Adrenal gland (tissue), 19 donors: ENCODE data around the gene KDM6B. TPM values are rescaled to one million over a fixed set of nuclear protein-coding genes. Genes with fewer than 3 reads are reported as not detected.
A peak's percentile ranks its signal among the peaks of the same experiment; 100 is the strongest.

Experiments used
- DNase-seq, 7 donors: peaks; one replicate each; pipeline ENCODE4 v3.0.0-alpha.2; 2019 to 2020
- H3K27ac ChIP-seq, 5 donors: fragments of 200-600 bp; sonication (generic) in 4 of 5; 1 replicate in 3 of 5; 2 replicates in 2 of 5; pipeline versions ENCODE4 v1.5.1 to v1.8.0; 2016 to 2020; ENCODE audit warnings: mild to moderate bottlenecking in 1 of 5
- H3K27me3 ChIP-seq: fragments of 200-600 bp; 2 replicates; pipeline ENCODE4 v1.8.0; 2021
- H3K36me3 ChIP-seq, 2 donors: fragments of 200-600 bp; replicated peaks in 1 of 2; 1 replicate in 1 of 2; 2 replicates in 1 of 2; pipeline versions ENCODE4 v1.5.1 to v1.8.0; 2018 to 2022
- H3K4me1 ChIP-seq, 2 donors: fragments of 200-600 bp; replicated peaks in 1 of 2; 1 replicate in 1 of 2; 2 replicates in 1 of 2; pipeline versions ENCODE4 v1.5.1 to v1.8.0; 2018 to 2021
- H3K4me3 ChIP-seq, 4 donors: fragments of 200-600 bp; sonication (generic) in 3 of 4; one replicate each; pipeline ENCODE4 v1.5.1; 2016 to 2018
- H3K9me3 ChIP-seq, 3 donors: fragments of 200-600 bp; sonication (generic) in 1 of 3; replicated peaks in 1 of 3; 1 replicate in 2 of 3; 2 replicates in 1 of 3; pipeline versions ENCODE4 v1.5.1 to v1.8.0; 2016 to 2021
- CTCF ChIP-seq, 6 experiments: fragments of 450-650 bp in 4 of 6; fragments of 200-600 bp in 2 of 6; sonication (generic) in 1 of 6; IDR thresholded peaks; 1 replicate in 5 of 6; 2 replicates in 1 of 6; pipeline versions ENCODE4 v1.5.1 to v1.8.0; 2016 to 2021; ENCODE audit warnings: antibody characterized with exemption in 6 of 6, mild to moderate bottlenecking in 2 of 6, moderate library complexity in 1 of 6
- POLR2A ChIP-seq, 2 donors: fragments of 450-650 bp; IDR thresholded peaks; one replicate each; pipeline ENCODE4 v1.6.1; 2017; ENCODE audit warnings: antibody characterized with exemption in 2 of 2, mild to moderate bottlenecking in 2 of 2, moderate library complexity in 1 of 2
- WGBS, 4 donors: extraction: QIAGEN DNeasy Blood & Tissue Kit in 2 of 4; methylation state at CpG; one replicate each; pipeline versions ENCODE4 v1.1.5 to v1.1.7; 2013 to 2017; 5-methylcytosine and 5-hydroxymethylcytosine counted together
- intact Hi-C, 2 donors: fragments of 100-400 bp; cut with DNase I; formaldehyde crosslinking; loops; one replicate each; pipeline versions ENCODE4 v1.14.1 to v1.15.0; 2022 to 2023
- long read RNA-seq, 10 donors: library from polyadenylated mRNA in 3 of 10; unstranded in 2 of 10; stranded (forward) in 1 of 10; transcript quantifications; one replicate each; pipeline ENCODE4 v2.0.0 and lab custom pipeline, GENCODE V29; 2021 to 2026
- polyA plus RNA-seq, 3 donors: library from polyadenylated mRNA; stranded (reverse); fragments of 200-250 nt in 2 of 3; fragments of 350-450 nt in 1 of 3; fragmentation: Illumina TruSeq in 1 of 3; extraction: RNeasy Lipid Tissue Mini Kit (QIAGEN cat#74804) in 1 of 3; gene quantifications; one replicate each; pipeline ENCODE4 v1.2.3, GENCODE V29; 2013 to 2014
- total RNA-seq, 9 donors: library from RNA; depleted of rRNA in 4 of 9; stranded (reverse); fragments of >200 nt in 4 of 9; fragments of 120-200 nt in 1 of 9; fragmentation: NEBNext Ultra II Directional in 1 of 9; extraction: Animal tissue kit (Norgen Biotek cat#: 25700) in 1 of 9; gene quantifications; one replicate each; pipeline versions ENCODE4 v1.1.0 to v1.2.4, GENCODE V29; 2013 to 2023
- donor health status: healthy with polysubstance abuse.
- donor health status: Bipolar disorder and iron deficiency.
- donor health status: DM: yes; HTN: yes; CAD: no.
- donor health status: DM: no; HTN: no; CAD: no.
- donor health status: DM: no; HTN: no; CAD: no.
- donor health status: DM: yes; HTN: yes; CAD: no.

KDM6B gene, protein sequence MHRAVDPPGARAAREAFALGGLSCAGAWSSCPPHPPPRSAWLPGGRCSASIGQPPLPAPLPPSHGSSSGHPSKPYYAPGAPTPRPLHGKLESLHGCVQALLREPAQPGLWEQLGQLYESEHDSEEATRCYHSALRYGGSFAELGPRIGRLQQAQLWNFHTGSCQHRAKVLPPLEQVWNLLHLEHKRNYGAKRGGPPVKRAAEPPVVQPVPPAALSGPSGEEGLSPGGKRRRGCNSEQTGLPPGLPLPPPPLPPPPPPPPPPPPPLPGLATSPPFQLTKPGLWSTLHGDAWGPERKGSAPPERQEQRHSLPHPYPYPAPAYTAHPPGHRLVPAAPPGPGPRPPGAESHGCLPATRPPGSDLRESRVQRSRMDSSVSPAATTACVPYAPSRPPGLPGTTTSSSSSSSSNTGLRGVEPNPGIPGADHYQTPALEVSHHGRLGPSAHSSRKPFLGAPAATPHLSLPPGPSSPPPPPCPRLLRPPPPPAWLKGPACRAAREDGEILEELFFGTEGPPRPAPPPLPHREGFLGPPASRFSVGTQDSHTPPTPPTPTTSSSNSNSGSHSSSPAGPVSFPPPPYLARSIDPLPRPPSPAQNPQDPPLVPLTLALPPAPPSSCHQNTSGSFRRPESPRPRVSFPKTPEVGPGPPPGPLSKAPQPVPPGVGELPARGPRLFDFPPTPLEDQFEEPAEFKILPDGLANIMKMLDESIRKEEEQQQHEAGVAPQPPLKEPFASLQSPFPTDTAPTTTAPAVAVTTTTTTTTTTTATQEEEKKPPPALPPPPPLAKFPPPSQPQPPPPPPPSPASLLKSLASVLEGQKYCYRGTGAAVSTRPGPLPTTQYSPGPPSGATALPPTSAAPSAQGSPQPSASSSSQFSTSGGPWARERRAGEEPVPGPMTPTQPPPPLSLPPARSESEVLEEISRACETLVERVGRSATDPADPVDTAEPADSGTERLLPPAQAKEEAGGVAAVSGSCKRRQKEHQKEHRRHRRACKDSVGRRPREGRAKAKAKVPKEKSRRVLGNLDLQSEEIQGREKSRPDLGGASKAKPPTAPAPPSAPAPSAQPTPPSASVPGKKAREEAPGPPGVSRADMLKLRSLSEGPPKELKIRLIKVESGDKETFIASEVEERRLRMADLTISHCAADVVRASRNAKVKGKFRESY (N-terminal part only)
- total RNA-seq = 10 to 100 TPM in 5 of 9 donors, 1 to 10 TPM in 4; 3.1 to 31.2 (median 11.8) TPM
- polyA plus RNA-seq = 10 to 100 TPM in 2 of 3 donors, 1 to 10 TPM in 1; 2.2 to 35.9 (median 10.6) TPM
- long read RNA-seq, donor 1 = 0 reads
- long read RNA-seq, donor 2 = 0 reads
- long read RNA-seq, donor 3 = 0 reads
- long read RNA-seq, donor 4, partial matches to known transcripts = 2 of 3 reads
- long read RNA-seq, donor 4, other reads (novel, unspliced or antisense) = 1 of 3 reads
- long read RNA-seq, donor 5, partial matches to known transcripts = 2 of 3 reads
- long read RNA-seq, donor 5, other reads (novel, unspliced or antisense) = 1 of 3 reads
- long read RNA-seq, donor 6, partial matches to known transcripts = 3 of 3 reads
- long read RNA-seq, donor 6, other reads (novel, unspliced or antisense) = 0 of 3 reads
- long read RNA-seq, donor 7, partial matches to known transcripts = 10 of 10 reads
- long read RNA-seq, donor 7, other reads (novel, unspliced or antisense) = 0 of 10 reads
- long read RNA-seq, donor 8 = 0 reads
- long read RNA-seq, donor 9 = 0 reads
- long read RNA-seq, donor 10 = 0 reads

DNA sequence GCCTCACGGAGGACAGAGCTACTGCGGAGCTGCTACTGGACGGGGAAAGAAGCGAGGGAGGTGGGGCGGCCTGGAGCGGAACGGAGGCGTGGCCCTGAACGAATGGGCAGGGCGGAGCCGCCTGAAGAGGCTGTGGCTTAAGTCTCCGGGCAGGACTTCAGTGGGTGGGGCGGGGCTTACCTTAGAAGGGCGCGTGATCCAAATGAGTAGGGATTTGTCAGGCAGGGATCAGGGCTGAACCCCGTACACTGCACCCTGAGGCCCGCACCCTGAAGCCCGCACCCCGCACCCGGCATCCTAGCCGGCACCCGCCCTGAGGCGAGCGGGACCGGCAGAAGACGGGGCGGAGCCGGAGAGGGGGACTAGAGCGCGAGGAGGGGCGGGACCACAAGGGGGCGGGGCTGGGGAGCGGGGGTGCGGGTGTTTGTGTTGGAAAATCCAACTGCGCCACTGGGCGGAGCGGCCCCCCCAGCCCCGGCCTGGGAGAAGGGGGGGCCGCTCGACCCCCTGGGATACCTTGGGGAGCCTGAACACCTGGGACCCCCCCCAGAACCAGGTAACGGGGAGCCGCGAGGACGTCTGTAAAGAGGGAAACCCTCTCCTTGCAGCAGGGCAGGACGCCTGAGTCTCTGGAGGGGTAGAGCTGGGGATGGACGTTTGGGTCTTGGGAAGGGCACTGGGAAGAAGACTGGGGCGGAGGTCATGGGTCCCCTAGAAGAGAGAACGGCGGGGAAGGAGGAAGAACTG is at the start of gene KDM6B:
Gene KDM6B (plus strand): TSS at position 423 of the 747 bp plus-strand sequence. CDS start 11,338 bp downstream, outside the sequence.
- DNase-seq = peak; percentile 92 to 97 (median 96)
- WGBS, 4 donors = 0 to 1% (median 0%) methylated on average over 19 to 49 of the region's 49 CpGs
- no peaks in the 10 kb centered on the region for H3K27me3 ChIP-seq
- H3K27ac ChIP-seq = peak within 1 kb of the TSS; percentile 98 to 99 (median 98)
- intact Hi-C loops = no loop called here
- H3K4me1 ChIP-seq = peaks cover 22 to 26% of the 10 kb centered on the region in 2 donors
- TF ChIP-seq POLR2A (IDR thresholded peaks at IDR 0.05) = peak; percentile 6 to 77
- peak in 1 of 6 experiments; percentile 2 for TF ChIP-seq CTCF (IDR thresholded peaks at IDR 0.05)
- H3K36me3 ChIP-seq = no peaks in the 10 kb centered on the region
- no peaks in the 10 kb centered on the region for H3K9me3 ChIP-seq
- peak within 1 kb of the TSS; percentile 67 to 76 (median 74) for H3K4me3 ChIP-seq

GRCh38 chr17:7786866-7787265 is 47.2 kb upstream of the KDM6B start:
- intact Hi-C loops = loop anchor here in 1 of 2 donors (10.0 kb wide), 1 partner anchor 152 kb away; the partner anchor contains the start of gene SHBG
- 83 to 90% (median 86%) methylated on average over 14 to 21 of the region's 21 CpGs for WGBS, 4 donors
- Histone ChIP-seq H3K36me3 (no peaks in the 10 kb centered on the region), H3K27ac (no peak overlapping the region), H3K27me3 (peaks cover 5% of the 10 kb centered on the region), H3K9me3 (no peaks in the 10 kb centered on the region), H3K4me3 (no peak overlapping the region), H3K4me1 (no peaks in the 10 kb centered on the region)
- TF ChIP-seq POLR2A (IDR thresholded peaks at IDR 0.05) = no peak
- TF ChIP-seq CTCF (IDR thresholded peaks at IDR 0.05) = no peak
- DNase-seq = no peak

DNA sequence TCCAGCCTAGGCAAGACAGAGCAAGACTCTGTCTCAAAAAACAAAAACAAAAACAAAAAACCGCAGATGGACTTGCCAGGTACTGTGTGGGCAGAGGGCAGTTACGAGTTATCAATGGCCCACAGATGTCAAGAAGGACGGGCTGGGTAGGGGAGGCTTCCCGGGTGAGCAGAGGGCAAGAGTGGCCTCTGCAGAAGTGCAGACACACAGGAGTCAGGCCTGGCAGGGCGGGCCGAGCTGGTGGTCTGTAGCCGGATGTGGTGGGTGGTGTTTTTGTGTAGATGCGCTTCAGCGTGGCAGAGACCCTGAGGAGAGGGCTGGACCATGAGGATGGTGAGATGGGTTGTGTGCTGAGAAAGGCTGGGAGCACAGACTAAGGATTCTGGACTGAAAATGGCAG is 44.9 kb upstream of the KDM6B start:
- no peak for DNase-seq
- intact Hi-C loops = loop anchor here in 1 of 2 donors (10.0 kb wide), 1 partner anchor 154 kb away; the partner anchor contains the start of gene SHBG
- H3K27ac ChIP-seq = no peak overlapping the region
- no peak for TF ChIP-seq CTCF (IDR thresholded peaks at IDR 0.05)
- TF ChIP-seq POLR2A (IDR thresholded peaks at IDR 0.05) = no peak
- WGBS, 4 donors = 76 to 83% (median 78%) methylated on average over 9 of the region's 9 CpGs
- no peaks in the 10 kb centered on the region for H3K27me3 ChIP-seq
- no peaks in the 10 kb centered on the region for H3K9me3 ChIP-seq
- H3K36me3 ChIP-seq = no peaks in the 10 kb centered on the region
- no peaks in the 10 kb centered on the region for H3K4me1 ChIP-seq
- no peak overlapping the region for H3K4me3 ChIP-seq
